Measurements from ENCODE around the gene PARD3B.

PARD3B gene

DNA sequence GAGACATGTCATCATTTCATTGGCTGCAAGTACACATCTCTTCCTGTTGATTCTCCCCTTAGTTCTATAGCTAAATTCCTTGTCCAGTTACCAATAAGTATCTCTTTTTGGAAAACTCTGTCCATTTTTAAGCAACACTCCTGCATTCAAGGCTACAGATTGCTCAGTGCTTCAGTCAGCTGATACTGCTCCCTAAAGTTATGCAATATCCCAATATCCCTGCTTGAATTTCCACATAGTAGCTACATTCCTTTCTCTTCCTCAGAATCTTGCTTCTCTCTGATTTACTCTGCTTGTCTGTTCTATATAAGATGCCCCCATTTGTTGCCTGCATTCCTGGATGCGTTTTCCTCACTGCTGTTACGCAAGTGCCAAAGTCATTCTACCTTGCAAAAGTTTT, 109.8 kb downstream of the PARD3B start:
- no peak for DNase-seq (ENCODE audit: low spot score)

- no peak for DNase-seq (ENCODE audit: low spot score)
Measured at GRCh38 chr2:204655626-204656025, 110.4 kb downstream of the PARD3B start.

DNA sequence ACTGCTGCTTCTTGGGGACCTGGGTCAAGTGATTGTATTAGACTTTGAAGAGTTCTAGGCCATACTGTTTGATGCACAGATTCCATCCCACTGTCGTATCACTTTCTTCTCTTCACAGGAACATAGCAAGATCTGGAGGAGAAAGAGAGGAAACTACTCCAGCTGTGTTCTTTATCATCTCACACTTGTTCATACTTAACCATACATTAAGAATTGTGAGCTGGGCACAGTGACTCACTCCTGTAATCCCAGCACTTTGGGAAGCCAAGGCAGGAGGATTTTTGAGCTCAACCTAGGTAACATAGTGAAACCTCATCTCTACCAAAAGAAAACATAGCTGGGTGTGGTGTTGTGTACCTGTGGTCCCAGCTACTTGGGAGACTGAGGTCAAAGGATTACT, 111.7 kb downstream of the PARD3B start:
- no peak for DNase-seq (ENCODE audit: low spot score)

GRCh38 chr2:204662956-204663355, 117.7 kb downstream of the PARD3B start:
- DNase-seq (ENCODE audit: low spot score), result no peak

DNA sequence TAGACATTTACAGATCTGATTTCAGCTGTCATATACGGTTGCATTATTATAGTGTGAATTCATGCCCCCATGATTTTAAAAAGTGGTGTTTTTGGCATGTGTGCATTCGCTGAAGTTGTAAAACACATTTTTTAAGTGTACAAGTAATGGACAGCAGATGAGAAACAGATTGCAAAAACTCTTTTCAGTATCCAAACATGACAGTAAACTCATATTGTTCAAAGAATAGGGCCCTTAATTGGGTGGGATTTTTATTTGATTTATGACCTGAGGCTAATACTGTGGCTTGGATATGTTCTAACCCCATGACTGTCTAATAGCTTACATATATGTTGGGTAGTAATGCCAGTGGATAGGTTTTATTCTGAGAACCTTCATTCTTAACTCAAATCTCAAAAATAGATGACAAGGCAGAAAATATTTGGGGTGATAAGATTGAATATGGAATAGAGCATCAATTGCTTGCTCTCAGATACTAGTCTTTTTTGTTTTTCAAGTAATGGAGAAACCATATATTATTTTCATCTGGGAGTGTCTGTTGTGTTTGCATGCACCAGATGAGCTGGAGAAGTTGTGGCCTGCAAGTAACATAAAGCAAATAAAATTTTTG, 118.6 kb downstream of the PARD3B start:
- DNase-seq (ENCODE audit: low spot score), result no peak

- peak; percentile 62 for DNase-seq (ENCODE audit: low spot score)
Measured at GRCh38 chr2:204664708-204665121, 119.4 kb downstream of the PARD3B start.

GRCh38 chr2:204665207-204665606, 119.9 kb downstream of the PARD3B start:
- DNase-seq (ENCODE audit: low spot score), result peak; percentile 53

GRCh38 chr2:204665771-204666170, 120.5 kb downstream of the PARD3B start:
- DNase-seq (ENCODE audit: low spot score), result no peak

- no peak for DNase-seq (ENCODE audit: low spot score)
Measured at GRCh38 chr2:204667990-204668389, 122.7 kb downstream of the PARD3B start.

DNA sequence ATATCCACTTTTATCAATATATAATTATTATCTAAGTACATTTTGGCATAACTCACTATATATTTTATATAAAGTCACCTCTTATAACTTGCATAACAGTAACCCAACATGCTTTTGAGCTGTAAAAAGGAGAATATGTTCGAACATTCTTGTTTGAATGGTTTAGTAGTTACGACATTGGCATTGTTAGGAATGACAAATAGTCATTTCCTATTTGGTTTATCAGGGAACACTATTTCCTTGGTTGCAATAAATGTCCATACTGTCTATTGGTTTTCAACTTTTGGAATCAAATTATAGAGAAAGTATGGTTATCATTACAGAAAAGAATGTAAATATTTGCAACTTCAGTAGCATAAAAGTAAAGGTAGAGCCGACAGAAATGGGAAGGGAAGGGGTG, 124.1 kb downstream of the PARD3B start:
- DNase-seq (ENCODE audit: low spot score), result no peak

- DNase-seq (ENCODE audit: low spot score), result no peak
Measured at GRCh38 chr2:204670124-204670523, 124.8 kb downstream of the PARD3B start.

- no peak for DNase-seq (ENCODE audit: low spot score)
Measured at GRCh38 chr2:204670756-204671155, 125.5 kb downstream of the PARD3B start.

DNA sequence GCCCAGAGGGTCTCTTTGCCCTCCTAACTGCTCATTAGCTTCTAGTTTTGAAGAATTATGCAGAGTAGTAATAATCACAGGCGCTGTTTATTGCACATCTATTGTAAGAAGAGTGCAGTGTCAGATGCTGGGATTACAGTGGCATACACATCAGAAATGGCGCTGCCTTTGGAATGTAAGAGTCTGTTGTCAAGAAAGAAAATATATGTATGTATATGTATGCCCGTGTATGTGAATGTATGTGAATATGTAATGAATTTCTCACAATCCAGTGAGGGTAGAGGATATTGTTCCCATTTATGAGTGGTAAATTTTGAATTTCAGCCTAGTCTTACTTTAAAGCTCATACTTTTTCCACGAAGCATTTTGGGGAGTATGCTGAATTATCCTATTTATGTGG, 127.5 kb downstream of the PARD3B start:
- no peak for DNase-seq (ENCODE audit: low spot score)

DNA sequence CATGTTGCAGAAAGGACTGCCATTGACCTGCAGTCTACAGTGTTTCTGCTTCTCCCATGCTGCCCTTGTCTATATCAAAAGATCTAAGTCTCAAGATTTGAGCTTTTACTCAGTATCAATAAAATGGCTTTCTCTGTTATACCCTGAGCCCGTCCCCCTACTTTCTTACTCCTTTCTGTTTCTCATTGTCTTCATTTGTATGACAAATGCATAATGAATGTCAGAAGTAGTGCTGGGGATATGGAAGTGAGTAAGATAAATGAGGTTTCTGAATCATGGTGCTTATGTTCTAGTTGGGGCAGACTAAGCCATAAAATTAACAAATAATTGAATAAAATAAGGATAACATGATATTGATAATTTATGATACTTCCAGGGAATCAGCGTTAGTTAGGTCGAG, 128.6 kb downstream of the PARD3B start:
- no peak for DNase-seq (ENCODE audit: low spot score)

DNA sequence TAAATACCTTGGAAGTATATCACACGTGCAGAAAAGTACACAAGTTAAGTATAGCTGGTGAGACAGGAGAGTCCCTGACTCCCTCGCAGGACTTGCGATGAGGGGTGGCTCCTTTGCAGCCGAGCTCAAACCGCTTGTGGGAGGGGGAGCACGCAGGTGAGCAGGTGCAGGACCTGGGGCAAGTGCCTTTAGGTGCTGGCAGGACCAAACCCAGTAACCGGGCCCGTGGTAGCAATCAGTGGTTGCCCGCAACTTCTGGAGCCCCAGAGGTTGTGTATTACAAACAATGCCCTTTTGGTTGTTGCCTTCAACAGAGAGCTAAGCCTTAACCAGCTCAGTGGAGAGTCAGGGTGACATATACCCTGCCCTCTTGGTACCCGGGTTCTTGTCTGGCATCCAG, 132.8 kb downstream of the PARD3B start:
- no peak for DNase-seq (ENCODE audit: low spot score)

GRCh38 chr2:204680576-204680975, 135.3 kb downstream of the PARD3B start:
- DNase-seq (ENCODE audit: low spot score), result no peak

GRCh38 chr2:204681412-204681811, 136.1 kb downstream of the PARD3B start:
- no peak for DNase-seq (ENCODE audit: low spot score)

DNA sequence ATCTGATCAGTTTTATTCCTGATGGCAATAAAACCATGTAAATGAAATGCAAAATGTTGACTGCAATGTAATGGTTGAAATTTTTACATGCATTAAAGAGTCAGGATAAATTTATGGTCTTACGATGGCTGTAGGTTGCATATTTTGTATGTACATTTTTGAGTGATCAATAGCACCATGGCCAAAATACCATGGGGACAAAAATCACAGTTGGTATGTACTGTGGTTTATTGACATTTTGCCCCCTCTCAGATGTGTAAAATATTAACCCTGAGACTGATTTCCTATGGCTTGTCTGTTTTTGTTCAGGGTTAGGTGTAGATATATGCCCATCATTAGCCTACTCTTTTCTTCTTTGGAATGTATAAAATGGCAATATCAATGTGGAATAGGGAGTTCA, 138.1 kb downstream of the PARD3B start:
- no peak for DNase-seq (ENCODE audit: low spot score)

DNA sequence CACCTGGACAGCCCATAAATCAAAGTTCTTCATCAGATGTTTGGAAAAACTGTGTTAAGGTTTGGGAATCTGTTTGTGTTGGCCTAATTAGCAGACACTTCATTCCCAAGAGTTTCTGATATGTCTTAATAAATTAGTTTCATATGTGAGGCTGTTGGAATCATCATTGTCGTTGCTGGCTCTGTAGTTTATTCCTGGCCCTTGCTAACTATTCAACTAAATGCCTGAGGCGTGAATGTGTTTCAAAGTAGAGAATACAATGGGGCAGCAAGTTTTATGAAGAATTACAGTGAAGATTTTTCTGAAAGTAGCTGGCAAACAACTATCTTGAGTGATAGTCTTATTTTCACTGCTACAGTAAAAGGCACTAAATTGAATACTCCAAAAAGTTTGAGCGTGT, 141.1 kb downstream of the PARD3B start:
- no peak for DNase-seq (ENCODE audit: low spot score)

DNA sequence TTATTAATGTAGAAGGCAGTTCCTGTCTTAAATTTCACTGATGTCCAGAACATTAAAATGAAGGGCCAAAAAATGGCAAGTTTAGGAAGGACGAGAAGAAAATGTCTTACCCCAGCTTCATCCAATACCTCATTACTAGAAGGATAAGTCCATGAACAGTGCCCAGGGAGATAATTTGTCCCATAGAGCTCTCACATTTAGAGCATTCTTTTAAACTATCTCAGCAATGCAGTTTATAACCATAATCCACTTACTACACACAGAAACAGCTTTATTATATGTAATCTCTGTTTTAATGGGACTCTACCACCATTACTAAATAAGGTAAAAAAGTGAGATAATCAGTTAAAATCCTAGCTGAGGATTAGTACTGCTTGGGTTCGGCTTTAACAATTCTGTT, 142.5 kb downstream of the PARD3B start:
- no peak for DNase-seq (ENCODE audit: low spot score)

DNA sequence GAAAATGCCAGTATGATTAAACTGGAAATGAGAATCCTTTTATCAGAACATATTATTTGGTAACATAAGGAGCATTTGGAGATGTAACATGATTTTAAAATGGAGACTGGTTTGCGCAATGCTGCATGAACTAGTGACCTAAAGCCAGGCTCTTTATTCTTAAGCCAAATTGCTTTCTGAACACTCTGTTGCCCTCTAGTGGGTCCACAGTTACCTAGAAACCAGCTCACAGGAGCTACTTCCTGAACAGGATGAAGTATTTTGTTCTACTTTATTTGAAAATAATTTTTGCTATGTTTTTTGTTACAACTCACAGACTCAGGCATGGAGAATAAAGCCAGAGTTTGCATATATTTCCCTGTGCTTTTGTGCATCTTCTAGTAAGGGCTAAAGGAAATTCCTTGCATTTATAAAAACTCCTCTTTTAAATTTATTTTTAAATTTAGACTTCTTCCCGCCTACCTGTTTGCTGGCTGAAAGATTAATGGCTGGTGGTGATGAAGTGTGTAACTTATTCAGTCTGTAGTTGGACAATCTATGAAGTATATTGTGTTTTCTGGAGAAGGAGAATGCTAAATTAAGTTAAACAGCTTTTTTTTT, 146.7 kb downstream of the PARD3B start:
- DNase-seq (ENCODE audit: low spot score), result peak; percentile 77

DNA sequence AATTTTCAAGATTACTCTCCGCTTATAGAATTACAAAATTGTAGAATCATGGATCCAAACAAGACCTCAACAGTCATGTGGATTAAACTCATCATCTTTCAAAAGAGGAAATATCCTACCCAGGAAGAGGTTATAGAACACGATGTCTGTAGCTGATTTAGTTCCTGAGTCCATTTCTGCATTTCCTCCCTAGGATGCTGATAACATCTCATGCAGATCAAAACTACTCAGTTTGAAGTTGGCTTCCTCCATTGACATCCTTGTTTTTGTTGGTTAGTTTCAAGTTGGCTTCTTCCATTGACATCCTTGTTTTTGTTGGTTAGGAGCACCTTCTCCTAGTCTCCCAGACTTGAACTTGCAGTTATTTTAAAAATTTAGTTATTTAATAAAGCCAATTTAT, 147.5 kb downstream of the PARD3B start:
- no peak for DNase-seq (ENCODE audit: low spot score)

GRCh38 chr2:204693262-204693661, 148.0 kb downstream of the PARD3B start:
- no peak for DNase-seq (ENCODE audit: low spot score)

DNA sequence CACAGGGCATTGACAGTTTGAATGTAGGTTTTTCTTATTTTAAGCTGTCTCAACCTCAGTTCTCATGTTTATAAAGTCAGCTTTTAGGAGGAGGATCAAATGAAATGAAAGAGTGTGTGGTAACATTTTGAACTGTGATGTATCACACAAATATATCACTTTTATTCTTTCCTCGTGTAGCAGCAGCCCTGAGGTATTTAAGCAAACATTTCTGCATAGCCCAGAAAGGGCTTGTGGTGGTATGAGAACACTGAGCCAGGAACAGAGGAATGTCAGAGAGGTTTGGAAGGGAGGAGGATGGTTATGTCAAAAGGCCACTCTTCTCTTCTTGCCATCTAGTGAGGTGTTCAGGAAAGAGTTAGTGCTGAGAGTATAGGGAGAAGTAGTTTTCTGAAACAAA, 150.2 kb downstream of the PARD3B start:
- DNase-seq (ENCODE audit: low spot score), result no peak
